GM12864 (cell line): ENCODE results near the gene CYFIP1.
A peak's percentile ranks its signal among the peaks of the same experiment; 100 is the strongest.
"Not testable (repeated sequence)": the region's sequence is repeated elsewhere in the genome, so short reads cannot be mapped to it uniquely, and the experiment has no call there.

Experiments used
- DNase-seq: peaks from one replicate; pipeline ENCODE4 v3.0.0-alpha.2; 2011; ENCODE audit warnings: low read depth
- H3K4me3 ChIP-seq: 2 replicates; pipeline ENCODE4 v1.5.1; 2011; ENCODE audit warnings: mild to moderate bottlenecking, low read depth, low read length, control low read depth
- TF ChIP-seq, protein P1 (sequence below): IDR thresholded peaks from 2 replicates; pipeline ENCODE4 v1.5.1; 2011; ENCODE audit warnings: low read depth, mild to moderate bottlenecking, moderate library complexity, low read length, control low read depth, inconsistent platforms; ENCODE audit errors: missing control alignments

CYFIP1 gene

DNA sequence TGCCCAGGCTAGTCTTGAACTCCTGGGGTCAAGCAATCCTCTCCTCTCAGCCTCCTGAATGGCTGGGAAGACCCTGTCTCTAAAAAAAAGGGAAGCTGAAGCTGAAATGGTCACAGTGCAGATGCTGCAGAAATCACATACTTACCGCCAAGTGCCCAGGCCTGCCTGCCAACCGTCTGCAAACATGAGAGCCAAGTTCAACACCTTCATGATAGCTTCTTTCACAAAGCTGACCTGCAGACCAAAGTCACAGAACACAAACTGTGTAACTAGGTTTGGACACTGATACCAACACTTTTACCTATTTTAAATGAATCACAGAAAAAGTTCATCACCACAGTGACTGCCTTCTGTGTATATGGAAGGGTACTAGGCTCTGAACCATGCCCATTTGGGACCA, 22.8 kb upstream of the CYFIP1 start:
- H3K4me3 ChIP-seq: no peak overlapping the region
- no peak for DNase-seq
- TF ChIP-seq, protein P1, sequence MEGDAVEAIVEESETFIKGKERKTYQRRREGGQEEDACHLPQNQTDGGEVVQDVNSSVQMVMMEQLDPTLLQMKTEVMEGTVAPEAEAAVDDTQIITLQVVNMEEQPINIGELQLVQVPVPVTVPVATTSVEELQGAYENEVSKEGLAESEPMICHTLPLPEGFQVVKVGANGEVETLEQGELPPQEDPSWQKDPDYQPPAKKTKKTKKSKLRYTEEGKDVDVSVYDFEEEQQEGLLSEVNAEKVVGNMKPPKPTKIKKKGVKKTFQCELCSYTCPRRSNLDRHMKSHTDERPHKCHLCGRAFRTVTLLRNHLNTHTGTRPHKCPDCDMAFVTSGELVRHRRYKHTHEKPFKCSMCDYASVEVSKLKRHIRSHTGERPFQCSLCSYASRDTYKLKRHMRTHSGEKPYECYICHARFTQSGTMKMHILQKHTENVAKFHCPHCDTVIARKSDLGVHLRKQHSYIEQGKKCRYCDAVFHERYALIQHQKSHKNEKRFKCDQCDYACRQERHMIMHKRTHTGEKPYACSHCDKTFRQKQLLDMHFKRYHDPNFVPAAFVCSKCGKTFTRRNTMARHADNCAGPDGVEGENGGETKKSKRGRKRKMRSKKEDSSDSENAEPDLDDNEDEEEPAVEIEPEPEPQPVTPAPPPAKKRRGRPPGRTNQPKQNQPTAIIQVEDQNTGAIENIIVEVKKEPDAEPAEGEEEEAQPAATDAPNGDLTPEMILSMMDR: no peak

DNA sequence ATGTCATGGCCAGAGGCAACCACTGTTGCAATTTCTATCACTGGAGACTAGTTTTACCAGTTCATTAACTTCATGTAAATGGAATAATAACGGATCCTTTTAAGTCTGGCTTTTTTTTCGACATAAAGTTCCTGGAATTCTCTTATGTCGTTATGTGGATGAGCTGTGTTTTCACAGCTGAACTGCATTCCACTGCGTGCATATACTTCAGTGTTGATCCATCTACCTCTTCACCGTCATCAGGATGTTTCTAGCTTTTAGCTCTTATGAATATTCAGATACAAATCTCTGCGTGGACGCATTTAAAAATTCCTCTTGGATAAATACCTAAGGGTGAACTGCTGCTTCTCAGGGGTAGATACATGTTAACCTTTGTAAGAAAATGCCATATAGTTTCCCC, 15.6 kb upstream of the CYFIP1 start:
- H3K4me3 ChIP-seq: no peak overlapping the region
- DNase-seq: no peak
- TF ChIP-seq, protein P1: no peak

DNA sequence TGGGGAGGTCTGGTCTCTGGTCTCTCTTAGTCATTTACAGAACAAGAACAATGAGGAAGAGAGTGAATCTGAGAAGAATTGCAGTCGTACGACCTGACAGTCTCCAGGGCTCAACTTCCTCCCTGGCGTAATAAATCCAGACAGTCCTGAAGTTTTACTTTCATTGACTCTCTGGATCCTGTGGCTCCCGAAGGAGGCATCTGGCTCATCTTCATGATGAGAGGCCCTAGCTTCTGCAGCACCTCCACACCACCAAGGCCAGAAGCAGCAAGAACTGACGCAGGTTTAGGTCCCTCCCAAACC, 11.8 kb upstream of the CYFIP1 start:
- TF ChIP-seq, protein P1: no peak
- H3K4me3 ChIP-seq: no peak overlapping the region
- no peak for DNase-seq

DNA sequence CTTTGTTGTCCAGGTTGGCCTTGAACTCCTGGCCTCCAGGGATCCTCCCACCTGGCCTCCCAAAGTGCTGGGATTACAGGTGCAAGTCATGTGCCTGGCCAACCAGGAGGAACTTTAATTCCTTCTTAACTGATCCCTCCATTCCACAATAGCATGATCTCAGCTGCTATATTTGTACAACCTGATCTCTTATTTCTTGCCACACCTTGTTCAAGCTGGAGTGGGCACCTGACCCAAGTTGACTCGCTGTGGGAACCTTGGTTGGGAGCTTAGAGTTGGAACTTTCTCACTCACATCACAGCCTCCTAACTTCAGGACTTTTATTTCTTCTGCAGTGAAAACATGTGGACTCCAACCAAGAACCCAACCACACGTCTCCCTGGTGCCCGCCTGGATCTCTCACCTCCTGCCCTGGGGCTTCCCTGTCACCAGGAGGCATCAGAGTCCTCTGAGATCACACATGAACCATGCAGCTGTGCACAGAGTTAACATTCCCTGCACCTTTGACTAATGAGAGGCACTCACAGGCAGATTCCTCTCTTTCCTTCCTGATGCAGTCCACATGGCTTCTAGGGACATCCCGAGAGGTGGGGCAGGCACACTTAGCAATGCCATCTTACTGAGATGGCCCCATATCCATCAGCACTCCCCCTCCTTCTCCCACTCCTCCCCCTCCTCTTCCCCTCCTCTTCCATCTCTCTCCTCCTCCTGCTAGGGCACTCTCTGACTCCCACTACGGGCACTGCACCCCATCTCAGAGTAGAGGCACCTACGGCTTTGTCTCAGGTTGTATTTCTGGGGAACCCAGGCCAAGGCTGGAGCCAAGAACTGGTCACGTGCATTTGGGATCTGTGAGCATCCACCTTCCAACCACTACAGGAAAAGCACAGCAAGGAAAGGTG, 9.7 kb upstream of the CYFIP1 start:
- no peak for DNase-seq
- TF ChIP-seq, protein P1: no peak
- H3K4me3 ChIP-seq: no peak overlapping the region

DNA sequence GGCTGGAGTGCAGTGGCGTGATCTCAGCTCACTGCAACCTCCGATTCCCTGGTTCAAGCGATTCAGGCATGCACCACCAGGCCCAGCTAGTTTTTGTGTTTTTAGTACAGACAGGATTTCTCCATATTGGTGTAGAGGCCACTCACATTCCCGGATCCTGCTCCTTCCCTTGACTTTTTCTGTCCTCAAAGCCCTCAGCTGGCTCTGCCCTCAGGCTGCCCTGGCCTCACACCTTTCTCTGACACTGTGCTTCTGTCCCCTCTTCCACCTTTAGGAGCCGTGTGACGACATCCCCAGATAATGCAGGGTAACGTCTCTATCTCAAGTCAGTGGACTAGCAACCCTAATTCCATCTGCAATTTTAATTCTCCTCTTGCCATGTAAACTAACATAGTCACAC, 8.6 kb upstream of the CYFIP1 start:
- DNase-seq: no peak
- TF ChIP-seq, protein P1: no peak
- H3K4me3 ChIP-seq: no peak overlapping the region

DNA sequence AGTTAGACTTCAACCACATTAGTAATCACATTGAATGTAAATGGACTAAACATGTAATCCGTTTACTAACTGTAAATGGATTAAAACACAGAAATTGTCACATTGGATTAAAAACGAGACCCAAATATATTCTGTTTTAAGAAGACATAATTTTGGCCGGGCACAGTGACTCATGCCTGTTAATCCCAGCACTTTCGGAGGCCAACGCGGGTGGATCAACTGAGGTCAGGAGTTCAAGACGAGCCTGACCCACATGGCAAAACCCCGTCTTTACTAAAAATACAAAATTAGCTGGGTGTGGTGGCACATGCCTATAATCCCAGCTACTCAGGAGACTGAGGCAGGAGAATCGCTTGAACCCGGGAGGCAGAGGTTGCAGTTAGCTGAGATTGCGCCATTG, 1.8 kb upstream of the CYFIP1 start:
- not testable (repeated sequence) for H3K4me3 ChIP-seq, DNase-seq

DNA sequence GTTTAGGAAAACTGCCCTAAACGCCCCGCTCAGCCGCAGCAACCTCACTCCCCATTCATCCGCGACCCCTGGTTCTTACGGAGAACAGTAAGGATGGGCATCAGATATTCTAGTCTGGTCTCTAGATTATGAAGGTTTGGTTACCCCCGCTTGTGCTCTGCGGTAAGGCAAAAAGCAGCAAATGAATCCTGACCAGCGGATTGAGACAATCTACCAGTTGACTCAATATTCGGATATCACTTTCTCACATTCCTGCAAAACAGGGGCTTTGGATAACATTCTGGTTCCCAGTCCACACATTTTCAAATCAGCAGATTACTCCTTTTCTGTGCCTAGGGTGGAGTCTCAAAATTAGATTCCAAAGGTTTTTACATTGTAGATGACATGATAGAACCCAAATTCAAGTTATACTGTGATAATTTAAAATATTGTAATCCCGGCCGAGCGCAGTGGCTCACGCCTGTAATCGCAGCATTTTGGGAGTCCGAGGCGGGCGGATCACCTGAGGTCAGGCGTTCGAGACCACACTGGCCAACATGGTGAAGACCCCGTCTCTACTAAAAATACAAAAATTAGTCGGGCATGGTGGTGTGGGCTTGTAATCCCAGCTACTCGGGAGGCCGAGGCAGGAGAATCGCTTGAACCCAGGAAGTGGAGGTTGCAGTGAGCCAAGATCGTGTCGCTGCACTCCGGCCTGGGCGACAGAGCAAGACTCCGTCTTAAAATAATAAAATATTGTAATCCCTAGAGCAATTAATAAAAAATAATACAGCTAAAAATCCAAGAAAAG, 1.1 kb upstream of the CYFIP1 start:
- TF ChIP-seq, protein P1: no peak
- peak overlapping the region; percentile 79 for H3K4me3 ChIP-seq
- no peak for DNase-seq
